SK-N-SH (cell line): ENCODE measurements around the gene TRPM2. TPM values are rescaled to one million over a fixed set of nuclear protein-coding genes. Genes with fewer than 3 reads are reported as not detected.

ENCODE experiments used
- CTCF ChIA-PET: fragments of 300-600, 350-600 bp; formaldehyde crosslinking; extraction: SDS; loops from one replicate; lab custom pipeline; 2021; lab: Yijun Ruan, JAX
- POLR2A ChIA-PET: fragments of 350-600 bp; sonication (Branson Sonifier 250); formaldehyde crosslinking; extraction: SDS; loops from one replicate; lab custom pipeline; 2020; ENCODE audit warnings: antibody characterized with exemption, inconsistent platforms; lab: Yijun Ruan, JAX
- DNase-seq: peaks from one replicate; pipeline ENCODE4 v3.0.0; 2012
- H2AFZ ChIP-seq: fragments of 200-600 bp; sonication (generic); 2 replicates; pipeline ENCODE4 v1.8.1; 2016; ENCODE audit warnings: antibody characterized with exemption, mild to moderate bottlenecking, low read depth
- H3F3A ChIP-seq: fragments of 200-600 bp; sonication (generic); replicated peaks from 2 replicates; pipeline ENCODE3; 2016; ENCODE audit warnings: antibody characterized with exemption, mild to moderate bottlenecking; ENCODE audit not compliant: insufficient read depth
- H3K27ac ChIP-seq, 2 experiments: fragments of 200-500 bp in 1 of 2; fragments of 200-600 bp in 1 of 2; sonication (Bioruptor generic) in 1 of 2; sonication (generic), shearing (Covaris generic) in 1 of 2; 2 replicates each; pipeline versions ENCODE4 v1.5.1 to v1.6.1; 2014 to 2016; ENCODE audit warnings: low read depth in 2 of 2, inconsistent platforms in 1 of 2, low read length in 1 of 2, mild to moderate bottlenecking in 1 of 2, mixed read lengths in 1 of 2
- H3K27me3 ChIP-seq: fragments of 200-600 bp; sonication (generic), shearing (Covaris generic); 2 replicates; pipeline ENCODE4 v1.6.1; 2016; ENCODE audit warnings: mixed run types; ENCODE audit not compliant: insufficient read depth
- H3K36me3 ChIP-seq, 2 experiments: fragments of 200-500 bp in 1 of 2; fragments of 200-600 bp in 1 of 2; sonication (Bioruptor generic) in 1 of 2; sonication (generic) in 1 of 2; replicated peaks in 1 of 2; 2 replicates each; pipeline versions ENCODE3 to v1.5.1; 2014 to 2016; ENCODE audit warnings: low read length in 1 of 2, mild to moderate bottlenecking in 1 of 2; ENCODE audit not compliant: insufficient read depth in 2 of 2, control insufficient read depth in 1 of 2
- H3K4me1 ChIP-seq, 2 experiments: fragments of 200-500 bp in 1 of 2; fragments of 200-600 bp in 1 of 2; sonication (Bioruptor generic) in 1 of 2; sonication (generic), shearing (Covaris generic) in 1 of 2; 2 replicates each; pipeline versions ENCODE4 v1.5.1 to v1.6.1; 2014 to 2016; ENCODE audit warnings: low read depth in 1 of 2, low read length in 1 of 2, mixed run types in 1 of 2; ENCODE audit not compliant: insufficient read depth in 2 of 2, control insufficient read depth in 1 of 2
- H3K4me2 ChIP-seq: fragments of 200-600 bp; sonication (generic), shearing (Covaris generic); 2 replicates; pipeline ENCODE4 v1.6.1; 2017; ENCODE audit warnings: mixed run types
- H3K4me3 ChIP-seq, 2 experiments: fragments of 200-500 bp in 1 of 2; fragments of 200-600 bp in 1 of 2; sonication (Bioruptor generic) in 1 of 2; sonication (generic), shearing (Covaris generic) in 1 of 2; 2 replicates each; pipeline versions ENCODE4 v1.5.1 to v1.8.1; 2014 to 2016; ENCODE audit warnings: low read depth in 2 of 2, inconsistent platforms in 1 of 2, low read length in 1 of 2, mild to moderate bottlenecking in 1 of 2, mixed read lengths in 1 of 2, moderate library complexity in 1 of 2
- H3K79me2 ChIP-seq: fragments of 200-600 bp; sonication (generic); 2 replicates; pipeline ENCODE4 v1.8.1; 2017; ENCODE audit warnings: mild to moderate bottlenecking; ENCODE audit not compliant: insufficient read depth
- H3K9ac ChIP-seq: fragments of 200-600 bp; sonication (generic); 2 replicates; pipeline ENCODE4 v1.6.1; 2017; ENCODE audit warnings: mixed run types
- H3K9me2 ChIP-seq: fragments of 200-600 bp; sonication (generic); 2 replicates; pipeline ENCODE4 v1.6.1; 2017; ENCODE audit warnings: mixed run types
- H3K9me3 ChIP-seq: fragments of 200-600 bp; sonication (generic); 2 replicates; pipeline ENCODE4 v1.6.1; 2017; ENCODE audit warnings: mixed run types, mild to moderate bottlenecking, moderate library complexity
- H4K20me1 ChIP-seq: fragments of 200-600 bp; sonication (generic); 2 replicates; pipeline ENCODE4 v1.6.1; 2017; ENCODE audit warnings: mild to moderate bottlenecking, mixed run types; ENCODE audit not compliant: insufficient read depth
- CHD2 ChIP-seq: fragments of 150-350 bp; IDR thresholded peaks from 2 replicates; pipeline ENCODE4 v1.6.1; 2018; ENCODE audit warnings: low read length; ENCODE audit not compliant: partially characterized antibody
- ELF1 ChIP-seq: IDR thresholded peaks from 2 replicates; pipeline ENCODE4 v1.4.0; 2012
- FOSL2 ChIP-seq: IDR thresholded peaks from 2 replicates; pipeline ENCODE4 v1.4.0; 2012; ENCODE audit warnings: low read depth, mild to moderate bottlenecking, moderate library complexity, borderline replicate concordance
- FOXJ3 ChIP-seq: sonication (generic); formaldehyde crosslinking; IDR thresholded peaks from 2 replicates; pipeline ENCODE4 v1.5.1; 2020; ENCODE audit warnings: mild to moderate bottlenecking, missing genetic modification reagents
- FOXM1 ChIP-seq: IDR thresholded peaks from 2 replicates; pipeline ENCODE4 v1.4.0; 2012; ENCODE audit warnings: low read depth, mild to moderate bottlenecking
- MXI1 ChIP-seq: IDR thresholded peaks from 2 replicates; pipeline ENCODE4 v1.6.1; 2012; ENCODE audit warnings: mild to moderate bottlenecking, low read depth, low read length, improper control_type of control experiment
- POLR2AphosphoS5 ChIP-seq: IDR thresholded peaks from 2 replicates; pipeline ENCODE4 v1.6.1; 2012; ENCODE audit warnings: low read depth, low read length
- RAD21 ChIP-seq: IDR thresholded peaks from 2 replicates; pipeline ENCODE4 v1.6.1; 2012; ENCODE audit warnings: mild to moderate bottlenecking, low read length
- RFX5 ChIP-seq: IDR thresholded peaks from 2 replicates; pipeline ENCODE4 v1.6.1; 2012; ENCODE audit warnings: mild to moderate bottlenecking, improper control_type of control experiment, low read length
- SMC3 ChIP-seq: IDR thresholded peaks from 2 replicates; pipeline ENCODE4 v1.6.1; 2012; ENCODE audit warnings: low read depth, low read length, improper control_type of control experiment
- TAF1 ChIP-seq: IDR thresholded peaks from 2 replicates; pipeline ENCODE4 v1.6.1; 2012; ENCODE audit warnings: low read depth, mild to moderate bottlenecking, low read length, moderate library complexity, borderline replicate concordance
- TEAD4 ChIP-seq: IDR thresholded peaks from 2 replicates; pipeline ENCODE4 v1.4.0; 2012; ENCODE audit warnings: mild to moderate bottlenecking, borderline replicate concordance; ENCODE audit not compliant: insufficient read depth
- USF1 ChIP-seq: IDR thresholded peaks from 2 replicates; pipeline ENCODE4 v1.4.0; 2012; ENCODE audit warnings: low read depth, borderline replicate concordance
- YY1 ChIP-seq: IDR thresholded peaks from 2 replicates; pipeline ENCODE4 v1.4.0; 2012; ENCODE audit warnings: low read depth, mild to moderate bottlenecking
- ZBTB33 ChIP-seq: IDR thresholded peaks from 2 replicates; pipeline ENCODE4 v1.4.0; 2012; ENCODE audit warnings: low read depth, borderline replicate concordance
- WGBS: methylation state at CpG from one replicate; pipeline ENCODE4 v1.1.6; 2017; ENCODE audit warnings: low lambda C conversion rate; 5-methylcytosine and 5-hydroxymethylcytosine counted together
- polyA plus RNA-seq, 3 experiments: library from polyadenylated mRNA; depleted of rRNA; stranded (reverse); fragments of >200 nt; gene quantifications; 2 replicates each; pipeline ENCODE4 v1.2.3, GENCODE V29; 2012
- TF ChIP-seq, protein P1 (sequence below): fragments of 200-600 bp; sonication (generic); IDR thresholded peaks from 2 replicates; pipeline ENCODE4 v1.6.1; 2017; ENCODE audit warnings: antibody characterized with exemption, mild to moderate bottlenecking, moderate library complexity
- TF ChIP-seq, protein P2 (sequence below): IDR thresholded peaks from 2 replicates; pipeline ENCODE4 v1.4.0; 2012; ENCODE audit warnings: low read depth
- TF ChIP-seq, protein P3 (sequence below): fragments of 150-350 bp; IDR thresholded peaks from 2 replicates; pipeline ENCODE4 v1.6.1; 2016; ENCODE audit warnings: mild to moderate bottlenecking, low read depth, low read length

TRPM2 gene
- polyA plus RNA-seq, 1 of the 3 experiments (the other 2 are of a cell fraction): not detected

DNA sequence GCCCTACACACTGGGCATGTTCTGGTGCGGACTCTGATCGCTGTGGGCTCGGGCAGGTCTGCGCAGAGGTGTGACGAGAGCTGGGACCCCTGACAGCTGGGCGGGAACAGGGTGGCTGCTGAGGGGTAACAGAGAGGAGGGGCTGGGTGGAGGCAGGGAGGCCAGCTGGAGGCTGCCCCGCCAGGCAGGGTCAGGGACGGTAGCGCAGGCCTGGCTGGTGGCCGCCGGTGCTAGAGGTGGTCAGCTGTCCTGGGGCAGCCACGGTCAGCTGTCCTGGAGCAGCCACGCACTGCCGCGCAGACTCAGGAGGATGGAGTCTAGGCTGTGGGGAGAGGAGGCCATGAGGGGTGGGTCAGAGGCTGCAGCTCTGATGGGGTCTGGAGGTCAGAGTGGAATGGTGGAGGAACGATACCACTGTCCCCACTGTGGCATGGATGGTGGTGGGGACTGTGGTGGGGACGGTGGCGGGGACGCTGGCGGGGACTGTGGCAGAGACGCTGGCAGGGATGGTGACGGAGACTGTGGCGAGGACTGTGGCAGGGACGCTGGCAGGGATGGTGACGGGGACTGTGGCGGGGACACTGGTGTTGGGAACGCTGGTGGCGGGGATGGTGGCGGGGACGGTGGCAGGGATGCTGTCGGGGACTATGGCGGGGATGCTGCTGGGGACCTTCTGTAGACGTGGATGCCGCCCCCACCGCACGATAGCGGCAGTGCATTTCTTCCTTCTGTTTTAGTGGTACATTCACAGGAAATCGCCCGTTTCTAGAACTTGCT, 80.6 kb downstream of the TRPM2 start:
- Histone ChIP-seq H3K27me3 (no peaks in the 10 kb centered on the region), H3K36me3 (no peaks in the 10 kb centered on the region), H3K4me2 (no peak overlapping the region), H3K27ac (no peak overlapping the region), H3F3A (no peaks in the 10 kb centered on the region), H3K9me3 (peaks cover 9% of the 10 kb centered on the region)
- POLR2A ChIA-PET: no interaction called here
- 80% methylated on average over 34 of the region's 39 CpGs for WGBS
- DNase-seq: no peak
- TF ChIP-seq USF1: no peak
- no peak for TF ChIP-seq ZBTB33
- TF ChIP-seq FOXJ3 (CRISPR knock-in tag): no peak
- TF ChIP-seq RAD21: no peak
- no peak for TF ChIP-seq MXI1
- no peak for TF ChIP-seq RFX5
- TF ChIP-seq FOXM1: no peak
- no peak for TF ChIP-seq ELF1
- TF ChIP-seq, protein P1, sequence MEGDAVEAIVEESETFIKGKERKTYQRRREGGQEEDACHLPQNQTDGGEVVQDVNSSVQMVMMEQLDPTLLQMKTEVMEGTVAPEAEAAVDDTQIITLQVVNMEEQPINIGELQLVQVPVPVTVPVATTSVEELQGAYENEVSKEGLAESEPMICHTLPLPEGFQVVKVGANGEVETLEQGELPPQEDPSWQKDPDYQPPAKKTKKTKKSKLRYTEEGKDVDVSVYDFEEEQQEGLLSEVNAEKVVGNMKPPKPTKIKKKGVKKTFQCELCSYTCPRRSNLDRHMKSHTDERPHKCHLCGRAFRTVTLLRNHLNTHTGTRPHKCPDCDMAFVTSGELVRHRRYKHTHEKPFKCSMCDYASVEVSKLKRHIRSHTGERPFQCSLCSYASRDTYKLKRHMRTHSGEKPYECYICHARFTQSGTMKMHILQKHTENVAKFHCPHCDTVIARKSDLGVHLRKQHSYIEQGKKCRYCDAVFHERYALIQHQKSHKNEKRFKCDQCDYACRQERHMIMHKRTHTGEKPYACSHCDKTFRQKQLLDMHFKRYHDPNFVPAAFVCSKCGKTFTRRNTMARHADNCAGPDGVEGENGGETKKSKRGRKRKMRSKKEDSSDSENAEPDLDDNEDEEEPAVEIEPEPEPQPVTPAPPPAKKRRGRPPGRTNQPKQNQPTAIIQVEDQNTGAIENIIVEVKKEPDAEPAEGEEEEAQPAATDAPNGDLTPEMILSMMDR: no peak
- TF ChIP-seq TAF1: no peak
- TF ChIP-seq, protein P2, sequence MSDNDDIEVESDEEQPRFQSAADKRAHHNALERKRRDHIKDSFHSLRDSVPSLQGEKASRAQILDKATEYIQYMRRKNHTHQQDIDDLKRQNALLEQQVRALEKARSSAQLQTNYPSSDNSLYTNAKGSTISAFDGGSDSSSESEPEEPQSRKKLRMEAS: no peak
- no peak for TF ChIP-seq TEAD4
- TF ChIP-seq, all 33 proteins: peak for 0
- H3K79me2 ChIP-seq: no peaks in the 10 kb centered on the region
- no peak overlapping the region for H3K4me3 ChIP-seq
- no peak overlapping the region for H3K9ac ChIP-seq
- CTCF ChIA-PET: no interaction called here
- H4K20me1 ChIP-seq: no peaks in the 10 kb centered on the region
- no peaks in the 10 kb centered on the region for H3K9me2 ChIP-seq
- H3K4me1 ChIP-seq: peaks cover 0 to 40% of the 10 kb centered on the region in 2 experiments; a peak in 1 of 4 replicates
- H2AFZ ChIP-seq: no peak overlapping the region

- Histone ChIP-seq H4K20me1 (no peaks in the 10 kb centered on the region), H3F3A (no peaks in the 10 kb centered on the region), H3K4me1 (peaks cover 0 to 46% of the 10 kb centered on the region in 2 experiments; a peak in 1 of 4 replicates), H3K79me2 (no peaks in the 10 kb centered on the region), H3K4me3 (no peak overlapping the region), H3K36me3 (no peaks in the 10 kb centered on the region), H3K9me3 (peaks cover 6% of the 10 kb centered on the region), H2AFZ (no peak overlapping the region), H3K9me2 (no peaks in the 10 kb centered on the region), H3K4me2 (no peak overlapping the region), H3K27me3 (no peaks in the 10 kb centered on the region), H3K9ac (no peak overlapping the region), H3K27ac (no peak overlapping the region)
- POLR2A ChIA-PET: no interaction called here
- DNase-seq: no peak
- CTCF ChIA-PET: no interaction called here
- TF ChIP-seq, protein P3, sequence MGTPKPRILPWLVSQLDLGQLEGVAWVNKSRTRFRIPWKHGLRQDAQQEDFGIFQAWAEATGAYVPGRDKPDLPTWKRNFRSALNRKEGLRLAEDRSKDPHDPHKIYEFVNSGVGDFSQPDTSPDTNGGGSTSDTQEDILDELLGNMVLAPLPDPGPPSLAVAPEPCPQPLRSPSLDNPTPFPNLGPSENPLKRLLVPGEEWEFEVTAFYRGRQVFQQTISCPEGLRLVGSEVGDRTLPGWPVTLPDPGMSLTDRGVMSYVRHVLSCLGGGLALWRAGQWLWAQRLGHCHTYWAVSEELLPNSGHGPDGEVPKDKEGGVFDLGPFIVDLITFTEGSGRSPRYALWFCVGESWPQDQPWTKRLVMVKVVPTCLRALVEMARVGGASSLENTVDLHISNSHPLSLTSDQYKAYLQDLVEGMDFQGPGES: no peak
- TF ChIP-seq SMC3 (no peak), FOSL2 (no peak), CHD2 (no peak), FOXM1 (no peak), YY1 (no peak), POLR2AphosphoS5 (no peak), TEAD4 (no peak)
- WGBS: 71% methylated on average over 11 of the region's 13 CpGs
Measured at GRCh38 chr21:44434568-44434925, 81.1 kb downstream of the TRPM2 start.
